Type B pancreatic cell (in vitro differentiated cells): ENCODE measurements around the gene ELOVL3. TPM values are rescaled to one million over a fixed set of nuclear protein-coding genes. Genes with fewer than 3 reads are reported as not detected.
"Not testable (repeated sequence)": the region's sequence is repeated elsewhere in the genome, so short reads cannot be mapped to it uniquely, and the experiment has no call there.

ENCODE experiments used
- DNase-seq: peaks from one replicate; pipeline ENCODE4 v3.0.0; 2021; ENCODE audit warnings: mixed read lengths; ENCODE audit not compliant: unreplicated experiment; ENCODE audit errors: extremely low spot score
- H3K27ac Mint-ChIP-seq: 2 replicates; pipeline ENCODE4 v1.8.0; 2021; ENCODE audit warnings: mild to moderate bottlenecking, mixed read lengths
- H3K27me3 Mint-ChIP-seq: 2 replicates; pipeline ENCODE4 v1.8.0; 2021; ENCODE audit warnings: mixed read lengths
- H3K36me3 Mint-ChIP-seq: 2 replicates; pipeline ENCODE4 v1.8.0; 2021; ENCODE audit warnings: mixed read lengths
- H3K4me1 Mint-ChIP-seq: one replicate; pipeline ENCODE4 v1.8.0; 2021; ENCODE audit warnings: mixed read lengths; ENCODE audit not compliant: unreplicated experiment
- H3K4me3 Mint-ChIP-seq: 2 replicates; pipeline ENCODE4 v1.8.0; 2021; ENCODE audit warnings: mild to moderate bottlenecking, mixed read lengths
- H3K9me3 Mint-ChIP-seq: 2 replicates; pipeline ENCODE4 v1.8.0; 2021; ENCODE audit warnings: mixed read lengths
- total RNA-seq: library from RNA; stranded (reverse); gene quantifications from 2 replicates; pipeline ENCODE4 v1.2.1, GENCODE V29; 2021; ENCODE audit warnings: low replicate concordance
- TF ChIP-seq, protein P1 (sequence below): fragments of 200-600 bp; sonication (generic); conservative IDR thresholded peaks from 2 replicates; pipeline ENCODE4 v1.5.0; 2021; ENCODE audit warnings: antibody characterized with exemption, mild to moderate bottlenecking

ELOVL3 gene
- total RNA-seq, 1 donor from 2014 or later: 0.22 TPM

DNA sequence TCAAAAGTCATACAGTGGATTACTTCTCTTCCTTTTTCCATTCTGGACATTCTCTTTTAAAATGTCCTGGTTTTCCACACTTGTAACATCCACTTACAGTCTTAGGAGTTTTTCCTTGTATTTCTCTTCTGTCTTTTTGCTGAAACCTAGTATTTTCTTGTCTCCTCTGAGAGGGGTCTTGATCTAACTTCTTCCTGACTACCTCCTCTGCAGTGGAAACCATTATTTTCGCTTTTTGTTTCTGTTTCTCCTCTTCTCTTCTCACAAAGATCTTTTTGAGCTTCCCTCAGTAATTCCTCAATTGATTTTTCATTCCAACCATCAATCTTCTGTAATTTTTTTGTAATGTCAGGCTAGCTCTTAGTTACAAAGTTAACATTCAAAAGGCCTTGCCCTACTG is 23.7 kb upstream of the ELOVL3 start:
- peaks cover 10% of the 10 kb centered on the region for H3K9me3 Mint-ChIP-seq

GRCh38 chr10:102208311-102209035 is 17.6 kb upstream of the ELOVL3 start:
- no peak for DNase-seq
- no peak overlapping the region for H3K27ac Mint-ChIP-seq
- peaks cover 9% of the 10 kb centered on the region for H3K27me3 Mint-ChIP-seq

More for the DNA sequence above, 23.7 kb upstream of the ELOVL3 start:
- TF ChIP-seq, protein P1, sequence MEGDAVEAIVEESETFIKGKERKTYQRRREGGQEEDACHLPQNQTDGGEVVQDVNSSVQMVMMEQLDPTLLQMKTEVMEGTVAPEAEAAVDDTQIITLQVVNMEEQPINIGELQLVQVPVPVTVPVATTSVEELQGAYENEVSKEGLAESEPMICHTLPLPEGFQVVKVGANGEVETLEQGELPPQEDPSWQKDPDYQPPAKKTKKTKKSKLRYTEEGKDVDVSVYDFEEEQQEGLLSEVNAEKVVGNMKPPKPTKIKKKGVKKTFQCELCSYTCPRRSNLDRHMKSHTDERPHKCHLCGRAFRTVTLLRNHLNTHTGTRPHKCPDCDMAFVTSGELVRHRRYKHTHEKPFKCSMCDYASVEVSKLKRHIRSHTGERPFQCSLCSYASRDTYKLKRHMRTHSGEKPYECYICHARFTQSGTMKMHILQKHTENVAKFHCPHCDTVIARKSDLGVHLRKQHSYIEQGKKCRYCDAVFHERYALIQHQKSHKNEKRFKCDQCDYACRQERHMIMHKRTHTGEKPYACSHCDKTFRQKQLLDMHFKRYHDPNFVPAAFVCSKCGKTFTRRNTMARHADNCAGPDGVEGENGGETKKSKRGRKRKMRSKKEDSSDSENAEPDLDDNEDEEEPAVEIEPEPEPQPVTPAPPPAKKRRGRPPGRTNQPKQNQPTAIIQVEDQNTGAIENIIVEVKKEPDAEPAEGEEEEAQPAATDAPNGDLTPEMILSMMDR: no peak
- no peak overlapping the region for H3K4me3 Mint-ChIP-seq
- H3K4me1 Mint-ChIP-seq: no peaks in the 10 kb centered on the region
- no peaks in the 10 kb centered on the region for H3K36me3 Mint-ChIP-seq
- DNase-seq: no peak
- no peak overlapping the region for H3K27ac Mint-ChIP-seq
- peaks cover 24% of the 10 kb centered on the region for H3K27me3 Mint-ChIP-seq

GRCh38 chr10:102211615-102212299 is 14.3 kb upstream of the ELOVL3 start:
- H3K4me3 Mint-ChIP-seq: no peak overlapping the region
- TF ChIP-seq, protein P1: no peak
- H3K36me3 Mint-ChIP-seq: no peaks in the 10 kb centered on the region
- H3K4me1 Mint-ChIP-seq: no peaks in the 10 kb centered on the region
- peaks cover 14% of the 10 kb centered on the region for H3K27me3 Mint-ChIP-seq
- H3K9me3 Mint-ChIP-seq: no peaks in the 10 kb centered on the region
- H3K27ac Mint-ChIP-seq: no peak overlapping the region
- DNase-seq: no peak

More at GRCh38 chr10:102208311-102209035, 17.6 kb upstream of the ELOVL3 start:
- Mint-ChIP-seq H3K4me1 (no peaks in the 10 kb centered on the region), H3K4me3 (no peak overlapping the region), H3K36me3 (no peaks in the 10 kb centered on the region), H3K9me3 (no peaks in the 10 kb centered on the region)
- TF ChIP-seq, protein P1: no peak

- DNase-seq, H3K4me3 Mint-ChIP-seq, H3K27ac Mint-ChIP-seq, H3K9me3 Mint-ChIP-seq, H3K36me3 Mint-ChIP-seq, H3K4me1 Mint-ChIP-seq: not testable (repeated sequence)
- peaks cover 17% of the 10 kb centered on the region for H3K27me3 Mint-ChIP-seq
Measured at GRCh38 chr10:102213599-102213998, 12.5 kb upstream of the ELOVL3 start.

DNA sequence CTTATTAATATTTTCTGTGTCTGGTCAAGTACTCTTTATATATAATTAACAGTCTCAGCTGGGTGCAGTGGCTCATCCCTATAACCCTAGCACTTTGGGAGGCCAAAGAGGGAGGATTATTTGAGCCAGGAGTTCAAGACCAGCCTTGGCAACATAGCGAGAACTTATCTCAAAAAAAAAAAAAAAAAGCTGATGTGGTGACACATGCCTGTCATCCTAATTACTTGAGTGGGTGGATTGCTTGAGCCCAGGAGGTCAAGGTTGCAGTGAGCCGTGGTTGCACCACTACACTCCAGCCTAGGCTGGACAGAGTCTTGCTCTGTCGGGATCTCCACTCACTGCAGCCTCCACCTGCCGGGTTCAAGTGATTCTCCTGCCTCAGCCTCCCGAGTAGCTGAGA is 6.7 kb upstream of the ELOVL3 start:
- H3K36me3 Mint-ChIP-seq: no peaks in the 10 kb centered on the region
- H3K9me3 Mint-ChIP-seq: no peaks in the 10 kb centered on the region
- H3K4me1 Mint-ChIP-seq: no peaks in the 10 kb centered on the region
- peaks cover 34% of the 10 kb centered on the region for H3K27me3 Mint-ChIP-seq
- DNase-seq: no peak
- H3K27ac Mint-ChIP-seq: no peak overlapping the region
- TF ChIP-seq, protein P1: no peak
- H3K4me3 Mint-ChIP-seq: no peak overlapping the region

- no peaks in the 10 kb centered on the region for H3K9me3 Mint-ChIP-seq
- no peak for DNase-seq
- no peak overlapping the region for H3K4me3 Mint-ChIP-seq
- H3K27ac Mint-ChIP-seq: no peak overlapping the region
- H3K27me3 Mint-ChIP-seq: peaks cover 38% of the 10 kb centered on the region
- TF ChIP-seq, protein P1: no peak
- H3K36me3 Mint-ChIP-seq: no peaks in the 10 kb centered on the region
- H3K4me1 Mint-ChIP-seq: peaks cover 3% of the 10 kb centered on the region
Measured at GRCh38 chr10:102220612-102221011, 5.5 kb upstream of the ELOVL3 start.
